Stimulated activated CD4-positive, alpha-beta T cell treated with anti-CD3 and anti-CD28 coated beads, Interleukin-2, amount 100 ng/mL, for 4 hours (primary cell): ENCODE results near the gene HOXA6.

Experiments
- DNase-seq: peaks from one replicate; pipeline ENCODE4 v3.0.0-alpha.2; 2020; ENCODE audit warnings: low read depth

HOXA6 gene

DNA sequence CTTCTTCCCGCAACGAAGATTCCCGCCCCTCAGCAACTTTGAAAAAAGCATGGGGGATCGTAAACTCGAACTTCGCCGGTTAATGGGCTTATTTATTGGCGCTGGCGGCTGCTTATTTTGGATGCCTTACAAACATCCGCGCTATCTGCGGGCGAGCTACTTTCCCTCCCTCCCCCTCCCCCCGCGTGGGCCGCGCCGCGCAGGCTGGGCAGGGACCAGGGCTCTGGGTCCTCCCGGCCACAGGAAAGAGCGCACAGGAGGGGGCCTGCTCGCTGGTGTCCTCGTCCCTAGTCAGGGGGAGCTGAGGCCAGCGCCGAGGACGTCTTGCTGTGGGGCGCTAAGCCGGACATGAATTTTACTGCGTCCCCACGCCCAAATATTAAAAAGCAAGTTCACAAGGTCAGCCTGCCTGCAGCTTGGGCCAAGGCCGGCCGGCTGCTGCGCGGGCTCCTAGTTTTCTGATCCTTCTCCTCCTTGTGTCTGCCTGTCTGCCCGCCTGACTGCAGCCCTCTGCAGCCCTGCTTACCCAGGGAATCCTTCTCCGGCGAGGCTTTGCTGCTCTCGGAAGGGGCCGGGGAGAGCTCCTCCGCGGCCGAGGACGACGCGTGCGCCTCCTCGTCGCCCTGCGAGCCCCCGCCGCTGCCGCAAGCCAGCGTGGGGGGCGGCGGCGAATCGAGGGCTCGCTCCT, 25.4 kb upstream of the HOXA6 start:
- DNase-seq, result no peak

DNA sequence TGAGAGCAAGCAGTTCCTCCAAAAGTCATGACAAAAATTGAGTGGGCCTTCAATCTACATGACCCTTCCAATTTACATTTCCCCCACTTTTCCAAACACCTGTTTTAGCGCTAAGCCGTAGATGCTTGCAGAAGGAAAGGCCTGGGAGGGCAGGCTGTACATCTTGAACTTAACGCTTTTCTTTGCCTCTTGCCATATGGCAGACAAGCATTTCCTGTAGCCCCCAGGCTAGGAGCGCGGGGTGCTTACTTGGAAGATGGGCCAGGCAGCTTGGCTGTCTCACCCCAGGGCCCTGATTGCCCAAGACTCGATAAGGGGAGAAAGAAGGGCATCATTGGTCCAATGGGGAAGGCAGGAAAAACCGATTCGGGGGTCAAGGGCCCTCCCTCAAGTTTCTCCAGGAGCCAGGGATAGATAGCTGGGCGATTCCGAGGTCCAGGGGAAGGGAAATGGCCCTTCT, 24.8 kb upstream of the HOXA6 start:
- DNase-seq, result no peak

DNA sequence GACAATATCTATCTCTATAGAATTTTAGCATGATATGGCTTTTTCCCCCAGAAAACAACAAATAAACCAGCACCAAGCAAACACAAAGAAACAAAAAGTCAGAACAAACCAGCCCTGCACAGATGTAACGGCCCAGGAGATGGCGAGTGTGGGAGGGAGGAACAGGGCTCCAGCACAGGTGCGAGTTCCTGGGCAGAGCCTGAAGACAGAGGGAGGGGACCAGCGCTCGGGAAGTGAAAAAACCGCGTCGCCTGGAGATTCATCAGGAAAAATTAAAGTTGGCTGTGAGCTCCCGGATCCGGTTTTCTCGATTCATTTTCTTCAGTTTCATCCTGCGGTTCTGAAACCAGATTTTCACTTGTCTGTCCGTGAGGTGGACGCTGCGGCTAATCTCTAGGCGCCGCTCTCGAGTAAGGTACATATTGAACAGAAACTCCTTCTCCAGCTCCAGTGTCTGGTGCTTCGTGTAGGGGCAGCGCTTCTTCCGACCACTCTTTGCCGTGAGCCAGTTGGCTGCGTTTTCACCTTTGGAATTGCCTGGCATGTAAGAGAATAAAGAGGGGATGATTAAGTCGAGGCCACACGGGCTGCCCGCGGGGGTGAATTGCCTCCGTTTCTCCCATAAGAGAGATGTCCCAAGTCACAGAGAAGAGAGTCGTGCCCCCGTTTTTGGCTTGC, 24.2 kb upstream of the HOXA6 start:
- DNase-seq, result no peak

DNA sequence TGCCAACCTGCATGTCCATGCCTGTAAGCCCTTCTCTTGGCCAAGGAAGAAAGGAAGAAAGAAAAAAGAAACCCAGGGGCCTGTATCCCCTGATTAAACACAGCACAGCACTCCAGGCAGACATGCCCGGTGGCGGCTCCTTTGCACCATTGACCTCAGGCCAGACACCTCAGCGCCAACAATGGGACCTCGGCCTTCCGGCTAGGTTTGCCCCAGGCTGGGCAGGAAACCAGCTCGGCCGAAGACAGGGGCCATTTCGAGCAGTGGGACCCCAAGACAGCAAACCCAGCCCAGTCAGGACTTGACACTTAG, 23.7 kb upstream of the HOXA6 start:
- DNase-seq, result no peak

DNA sequence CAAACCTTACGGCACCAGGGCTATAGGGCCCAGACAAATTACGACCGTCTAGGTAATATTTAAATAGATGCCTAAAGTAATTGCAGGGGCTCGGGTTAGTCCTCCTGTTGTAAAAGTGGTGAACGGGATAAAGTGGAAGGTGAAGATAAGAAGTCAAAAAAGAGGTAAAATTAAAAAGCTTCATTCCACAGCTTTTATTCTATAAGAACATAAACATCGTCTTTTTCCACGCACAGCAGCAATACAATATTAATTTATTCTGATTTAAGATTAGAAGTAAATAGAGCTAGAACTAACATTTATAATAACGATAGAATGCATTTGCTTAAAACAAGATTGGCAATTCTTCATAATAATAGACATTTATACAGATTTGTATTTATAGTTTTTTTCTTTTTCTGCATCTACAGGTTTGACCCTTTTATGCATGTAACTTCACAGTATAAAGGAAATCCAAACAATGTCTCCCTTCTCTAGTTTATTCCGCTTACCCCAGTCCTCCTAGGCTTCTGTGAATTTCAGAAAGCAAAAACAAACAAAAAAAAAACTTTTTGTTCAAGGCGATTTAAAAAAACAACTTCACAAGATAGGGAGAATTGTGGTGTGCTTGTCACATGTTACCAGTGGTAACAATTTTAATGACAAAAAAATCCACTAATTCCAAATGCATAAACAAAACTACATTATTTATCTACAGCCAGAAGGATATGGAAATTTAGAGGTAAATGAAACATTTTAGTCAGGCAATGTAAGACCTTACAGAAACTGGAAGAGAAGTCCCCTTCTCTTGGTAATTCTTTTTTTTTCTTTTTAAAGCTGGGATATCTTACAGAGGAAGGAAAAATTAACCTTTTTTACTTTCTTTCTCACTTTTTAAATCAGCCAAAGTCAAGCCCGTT, 23.1 kb upstream of the HOXA6 start:
- no peak for DNase-seq

DNA sequence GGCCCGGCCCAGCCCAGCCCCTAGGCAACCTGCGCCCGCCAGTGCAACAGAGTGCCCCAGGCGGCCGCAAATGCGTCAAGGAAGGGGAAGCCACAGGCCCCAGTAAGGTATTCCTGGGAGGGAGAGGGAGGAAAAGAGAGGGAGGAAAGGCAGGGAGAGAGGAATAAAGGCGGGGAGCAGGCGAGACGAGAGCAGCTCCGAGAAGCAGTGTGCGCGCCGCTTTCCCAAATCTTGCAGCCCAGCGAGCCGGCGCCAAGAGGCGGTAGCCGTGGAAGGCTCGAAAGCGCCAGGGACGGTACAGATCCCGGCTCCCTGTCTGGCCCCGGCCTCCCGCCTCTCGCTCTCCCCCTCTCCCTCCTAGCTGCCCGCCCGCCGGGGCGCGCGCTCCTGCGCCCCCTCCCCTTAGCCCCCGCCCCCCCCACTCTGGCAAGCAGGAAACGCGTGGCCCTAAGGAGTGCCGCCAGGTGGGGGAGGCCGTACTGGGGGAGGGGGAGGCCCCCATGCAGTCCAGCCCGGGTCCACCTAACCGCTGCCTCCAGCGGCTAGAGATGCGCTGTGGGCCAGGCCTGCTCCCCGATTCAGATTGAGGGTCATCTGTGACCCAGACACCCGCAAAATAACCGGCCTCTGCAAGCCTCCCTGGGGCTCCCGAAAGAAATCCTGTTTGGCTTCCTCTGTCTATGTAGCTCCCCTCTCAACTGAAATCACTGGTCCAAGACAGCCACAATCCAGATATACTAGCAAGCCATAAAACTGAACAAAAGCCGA, 22.3 kb upstream of the HOXA6 start:
- DNase-seq, result no peak

DNA sequence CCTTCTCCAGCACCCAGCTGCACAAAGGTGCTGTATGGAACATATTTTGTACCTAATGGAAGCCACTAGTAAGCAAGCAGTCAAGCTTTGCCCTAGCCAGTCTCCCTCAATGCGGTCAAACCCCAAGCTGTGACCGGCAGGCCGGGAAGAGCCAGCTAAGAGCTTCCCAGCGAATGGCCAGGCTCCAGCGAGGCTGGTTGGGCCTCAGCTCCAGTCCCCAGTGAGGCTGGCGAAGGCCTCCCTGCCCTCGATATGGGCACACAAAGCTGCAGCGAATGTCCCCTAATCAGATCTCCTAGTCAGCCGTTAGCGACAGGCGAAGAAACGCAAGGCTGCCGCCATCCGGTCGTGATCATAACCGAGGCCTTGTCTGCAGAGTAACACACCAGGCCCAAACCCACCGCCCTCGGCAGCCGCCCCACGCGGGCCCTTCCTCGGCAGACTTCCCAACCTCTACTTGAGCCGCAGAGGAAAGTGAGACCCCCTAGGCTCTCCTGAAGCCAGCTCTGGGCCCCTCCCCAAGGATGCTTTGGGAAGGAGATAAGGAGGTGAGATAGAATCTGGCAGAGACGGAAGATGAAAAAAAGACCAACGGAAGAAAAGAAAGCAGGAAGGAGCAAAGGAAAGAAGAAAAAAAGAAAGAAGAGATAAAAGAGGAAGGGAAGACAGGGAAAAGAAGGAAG, 20.8 kb upstream of the HOXA6 start:
- DNase-seq, result no peak

DNA sequence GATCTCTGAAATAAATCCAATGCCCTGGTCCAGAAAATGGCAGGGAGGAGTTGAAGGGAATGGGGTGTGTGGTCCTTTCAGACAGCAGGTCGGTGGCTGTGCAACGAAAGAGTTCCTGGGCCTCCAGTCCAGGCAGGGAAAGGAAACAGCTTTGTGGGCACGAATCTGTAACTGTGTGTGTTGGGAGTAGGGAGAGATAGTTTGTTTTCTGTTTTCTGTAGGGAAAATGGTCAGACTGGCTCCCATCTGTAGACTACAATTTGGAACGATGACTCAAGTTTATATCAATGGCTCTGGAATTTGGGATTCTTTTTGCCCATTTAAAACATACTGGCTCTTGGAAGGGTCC, 20.3 kb upstream of the HOXA6 start:
- no peak for DNase-seq

DNA sequence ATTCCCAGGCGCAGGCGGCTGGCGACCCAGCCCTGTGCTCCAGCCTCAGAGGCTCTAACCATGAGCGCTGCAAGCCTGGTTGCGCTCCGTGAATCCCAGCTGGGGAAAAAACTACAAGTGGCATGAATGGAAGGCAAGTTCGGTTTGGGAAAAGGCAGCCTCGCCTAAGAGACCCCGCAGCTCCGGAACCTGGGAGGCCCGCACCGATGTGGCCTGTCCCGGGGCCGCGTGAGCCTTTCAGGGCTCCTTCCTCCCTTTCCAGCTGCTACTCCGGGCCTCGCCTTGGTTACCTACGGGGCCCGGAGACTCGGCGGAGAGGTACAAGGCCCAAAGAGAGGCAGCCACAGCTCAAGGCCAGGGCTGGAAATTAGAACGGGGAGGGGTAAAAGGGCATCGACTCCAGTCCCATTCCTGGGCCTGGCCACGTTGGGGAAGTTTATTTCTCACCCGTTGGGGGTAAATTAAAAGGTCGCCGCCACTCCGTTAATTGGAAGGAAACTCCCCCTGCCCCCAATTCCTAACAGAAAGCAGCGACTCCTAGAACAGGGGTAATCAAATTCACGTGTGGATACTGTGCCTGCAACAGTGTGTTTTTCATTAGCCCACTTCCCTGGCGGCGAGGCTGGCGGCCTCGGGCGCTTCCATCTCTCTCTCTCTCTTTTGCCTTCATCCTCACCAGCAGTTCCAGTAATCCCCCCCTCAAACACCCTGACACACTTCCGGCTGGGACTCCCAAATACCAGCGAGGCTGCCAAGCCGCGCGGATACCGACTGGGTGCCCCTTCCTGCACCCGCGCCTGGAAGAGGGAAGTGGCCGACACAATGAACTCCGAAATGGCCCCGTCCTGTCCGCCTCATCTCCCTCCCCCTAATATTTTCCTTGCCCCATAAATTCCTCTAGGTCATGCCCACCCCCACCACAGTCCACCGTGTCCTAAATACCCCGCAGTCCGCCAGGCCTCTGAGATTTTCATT, 19.2 kb upstream of the HOXA6 start:
- DNase-seq, result no peak

DNA sequence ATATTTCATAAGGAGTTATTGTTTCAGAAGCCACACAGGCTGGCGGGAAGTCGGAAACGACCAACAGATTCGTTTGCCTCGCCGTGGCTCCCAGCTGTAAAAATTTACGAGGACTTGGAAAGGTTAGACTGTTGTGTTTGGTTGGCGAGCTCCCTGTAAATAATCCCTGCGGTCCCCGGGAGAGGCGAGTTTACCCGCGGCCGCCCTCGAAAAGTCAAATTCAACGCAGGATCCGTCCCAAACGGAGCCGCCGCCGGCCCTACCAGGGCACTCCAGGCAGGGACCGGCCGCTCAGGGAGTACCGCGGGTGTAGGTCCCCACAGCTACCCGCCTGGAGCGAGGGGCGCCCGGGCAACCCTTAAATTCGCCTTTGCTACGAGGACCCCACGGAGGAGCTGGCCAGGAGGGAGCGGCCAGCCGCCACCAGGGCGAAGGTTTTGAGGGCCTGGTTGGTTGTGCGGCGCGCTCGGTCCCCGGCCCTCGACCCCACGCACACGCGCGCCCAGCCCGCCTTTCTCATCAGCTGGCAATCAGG, 18.5 kb upstream of the HOXA6 start:
- DNase-seq, result no peak

DNA sequence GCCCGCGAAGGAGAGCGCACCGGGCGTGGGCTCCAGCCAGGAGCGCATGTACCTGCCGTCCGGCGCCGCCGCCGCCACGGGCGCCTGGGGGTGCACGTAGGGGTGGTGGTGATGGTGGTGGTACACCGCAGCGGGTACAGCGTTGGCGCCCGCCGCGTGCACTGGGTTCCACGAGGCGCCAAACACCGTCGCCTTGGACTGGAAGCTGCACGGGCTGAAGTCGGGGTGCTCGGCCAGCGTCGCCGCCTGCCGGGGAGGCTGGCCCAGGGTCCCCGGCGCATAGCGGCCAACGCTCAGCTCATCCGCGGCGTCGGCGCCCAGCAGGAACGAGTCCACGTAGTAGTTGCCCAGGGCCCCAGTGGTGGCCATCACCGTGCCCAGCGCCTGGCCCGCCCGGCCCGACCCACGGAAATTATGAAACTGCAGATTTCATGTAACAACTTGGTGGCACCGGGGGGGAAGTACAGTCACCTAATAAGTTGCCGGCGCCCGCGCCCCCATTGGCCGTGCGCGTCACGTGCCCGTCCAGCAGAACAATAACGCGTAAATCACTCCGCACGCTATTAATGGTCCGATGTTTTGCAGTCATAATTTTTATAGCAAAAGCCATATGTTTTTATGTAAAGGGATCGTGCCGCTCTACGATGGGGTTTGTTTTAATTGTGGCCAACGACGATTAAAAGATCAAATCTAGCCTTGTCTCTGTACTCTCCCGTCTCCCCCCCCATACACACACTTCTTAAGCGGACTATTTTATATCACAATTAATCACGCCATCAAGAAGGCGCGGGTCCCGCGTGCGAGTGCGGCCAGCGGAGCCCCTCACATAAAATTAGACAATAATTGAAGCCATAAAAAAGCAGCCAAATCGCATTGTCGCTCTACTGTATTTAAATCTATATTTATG, 17.8 kb upstream of the HOXA6 start, which contains the start of gene HOXA9:
HOXA9 (minus strand) TSS at position 449 of the 907 bp plus-strand sequence; CDS start at position 369, 80 bp downstream.
- no peak for DNase-seq

DNA sequence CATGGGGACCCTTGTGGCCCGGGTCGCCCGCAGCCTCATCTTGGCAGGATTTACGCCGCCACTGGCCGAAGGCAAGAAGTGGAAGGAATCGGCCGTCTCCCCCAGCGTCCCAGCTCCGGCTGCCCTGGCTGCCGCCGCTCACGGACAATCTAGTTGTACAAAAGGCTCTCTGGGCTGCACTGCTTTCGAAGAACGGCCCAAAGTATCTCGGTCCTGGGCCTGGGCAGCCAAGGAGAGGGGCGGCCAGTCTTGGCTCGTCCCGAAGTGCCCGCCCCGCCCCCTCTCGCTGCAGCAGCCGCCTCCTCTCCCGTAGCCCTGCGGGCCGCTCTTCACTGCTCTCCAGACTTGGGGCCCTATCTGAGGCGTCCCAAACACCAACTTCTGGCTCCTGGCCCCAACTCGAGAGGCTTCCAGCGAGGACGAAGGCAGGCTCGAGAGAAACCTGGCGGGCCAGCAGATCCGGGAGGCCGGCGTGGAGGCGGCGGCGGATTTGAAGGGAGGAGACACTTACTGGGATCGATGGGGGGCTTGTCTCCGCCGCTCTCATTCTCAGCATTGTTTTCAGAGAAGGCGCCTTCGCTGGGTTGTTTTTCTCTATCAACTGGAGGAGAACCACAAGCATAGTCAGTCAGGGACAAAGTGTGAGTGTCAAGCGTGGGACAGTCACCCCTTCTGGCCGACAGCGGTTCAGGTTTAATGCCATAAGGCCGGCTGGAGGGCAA, 17.0 kb upstream of the HOXA6 start:
- DNase-seq, result no peak

DNA sequence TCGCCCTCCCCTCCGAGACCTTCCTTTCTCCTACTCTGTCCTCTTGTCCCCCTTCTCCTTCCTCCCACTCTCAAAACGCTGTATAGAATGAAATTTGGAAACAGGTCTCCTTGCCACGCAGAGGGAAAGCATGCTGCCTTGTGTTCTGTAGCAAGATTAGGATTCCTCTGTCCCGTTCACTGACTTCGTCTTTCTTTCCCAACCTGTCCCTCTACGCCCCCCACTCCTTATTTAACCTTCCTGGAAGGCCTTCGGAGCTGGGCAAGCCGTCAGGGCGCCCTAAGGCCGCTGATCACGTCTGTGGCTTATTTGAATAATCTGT, 16.4 kb upstream of the HOXA6 start:
- DNase-seq, result no peak

DNA sequence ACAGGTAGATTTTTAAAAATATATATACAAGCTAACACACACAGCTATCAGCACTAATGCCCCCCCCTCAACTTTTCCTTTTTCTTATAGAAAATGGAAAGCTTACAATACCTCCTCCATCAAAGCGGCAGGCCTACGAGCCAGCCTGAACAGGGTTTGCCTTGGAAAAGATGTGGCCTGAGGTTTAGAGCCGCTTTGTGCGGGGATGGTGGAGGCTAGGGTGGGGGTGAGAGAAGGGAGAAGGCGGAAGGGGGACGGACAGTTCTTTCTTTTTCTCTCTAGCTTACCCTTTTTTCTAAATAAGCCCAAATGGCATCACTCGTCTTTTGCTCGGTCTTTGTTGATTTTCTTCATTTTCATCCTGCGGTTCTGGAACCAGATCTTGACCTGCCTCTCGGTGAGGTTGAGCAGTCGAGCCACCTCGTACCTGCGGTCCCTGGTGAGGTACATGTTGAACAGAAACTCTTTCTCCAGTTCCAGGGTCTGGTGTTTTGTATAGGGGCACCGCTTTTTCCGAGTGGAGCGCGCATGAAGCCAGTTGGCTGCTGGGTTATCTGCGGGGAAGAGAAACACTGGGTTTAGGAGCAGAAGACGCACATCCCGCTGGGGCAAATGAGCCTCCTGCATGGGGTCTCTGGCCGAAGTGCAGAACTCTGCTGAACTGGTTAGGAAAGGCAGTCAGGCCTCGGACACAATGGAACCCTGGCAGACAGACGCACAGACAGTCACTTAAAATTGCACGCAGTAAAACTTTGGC, 15.9 kb upstream of the HOXA6 start:
- no peak for DNase-seq

DNA sequence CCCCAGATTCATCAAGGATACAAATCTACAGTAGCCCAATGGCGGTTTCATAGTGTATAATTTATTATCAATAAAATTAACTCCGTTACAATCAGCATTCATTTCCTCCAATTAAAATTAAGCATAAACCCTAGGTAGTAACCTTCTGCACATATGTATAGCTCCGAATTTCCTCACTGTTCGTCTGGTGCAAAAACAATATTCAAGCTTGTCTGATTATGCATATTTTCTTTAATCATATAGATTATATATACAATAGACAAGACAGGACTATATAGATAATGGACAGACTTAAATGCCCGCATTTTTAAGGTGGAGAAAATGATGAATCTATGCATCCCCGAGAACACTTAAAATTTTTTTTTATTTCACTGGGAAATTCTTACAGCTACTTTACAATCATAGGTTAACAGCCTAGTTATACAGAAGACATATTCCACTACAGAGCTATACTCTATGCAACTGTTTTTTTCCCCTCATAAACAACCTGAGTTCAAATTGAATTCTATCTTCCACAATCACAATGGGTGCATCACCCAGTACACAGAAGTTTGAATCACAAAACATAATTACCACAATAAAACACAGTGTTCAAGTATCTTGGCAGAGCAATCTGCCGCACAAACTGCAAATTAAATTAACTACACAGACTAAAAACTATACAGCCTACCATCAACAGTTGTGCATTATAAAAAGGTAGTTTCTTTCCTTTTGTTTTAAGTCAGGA, 15.2 kb upstream of the HOXA6 start:
- no peak for DNase-seq

DNA sequence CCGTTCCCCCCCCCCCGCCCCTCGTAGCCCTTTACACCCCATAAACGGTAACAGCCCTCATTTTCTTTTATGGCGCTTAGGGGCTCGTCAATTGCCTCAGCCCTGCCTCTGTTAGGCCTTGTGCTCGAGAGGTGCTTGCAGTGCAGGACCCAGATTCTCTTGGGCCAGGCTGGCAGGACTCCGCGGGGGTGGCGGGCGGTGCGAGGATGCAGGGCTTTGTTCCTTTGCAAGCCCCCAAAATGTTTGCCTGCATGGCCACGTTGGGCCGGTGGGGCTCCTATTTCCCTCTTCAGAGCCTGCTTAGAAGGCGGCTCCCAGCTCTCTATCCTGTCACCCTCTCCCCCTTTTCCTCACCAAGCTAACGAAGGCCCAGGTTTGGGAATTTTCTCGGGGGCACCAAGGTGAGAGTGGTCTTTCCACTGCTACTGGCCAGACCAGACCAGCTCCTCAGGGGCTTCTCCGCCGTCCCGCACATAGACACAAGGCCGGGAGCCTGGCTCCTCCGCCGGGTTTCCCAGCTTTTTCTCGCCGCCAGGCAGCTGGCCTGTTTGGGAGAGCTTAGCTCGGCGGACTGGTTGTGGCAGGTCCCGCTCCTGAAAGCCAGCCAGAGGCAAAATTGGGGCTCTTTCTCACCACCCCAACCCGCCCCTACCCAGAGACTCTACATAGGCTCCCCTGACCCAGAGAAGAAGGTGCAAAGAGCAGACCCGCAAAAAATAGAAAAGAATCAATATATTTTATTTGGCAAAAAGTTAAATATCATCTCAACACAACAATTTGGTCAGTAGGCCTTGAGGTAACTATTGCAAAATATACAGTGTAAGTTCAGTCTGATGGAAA, 14.4 kb upstream of the HOXA6 start:
- no peak for DNase-seq
